ENCODE results near the gene BMP3. TPM values are rescaled to one million over a fixed set of nuclear protein-coding genes. Genes with fewer than 3 reads are reported as not detected.
"Not testable (repeated sequence)": the region's sequence is repeated elsewhere in the genome, so short reads cannot be mapped to it uniquely, and the experiment has no call there.

The BMP3 gene
- total RNA-seq, 1 donor from 2014 or later = 0.25 TPM

- no peak for DNase-seq (ENCODE audit: extremely low spot score in 2 of 2)
- no peaks in the 10 kb centered on the region for H3K27me3 ChIP-seq
- intact Hi-C loops (cut with DNase I) = no loop called here
- no peaks in the 10 kb centered on the region for H3K9me3 ChIP-seq
- no peak overlapping the region for H3K4me3 ChIP-seq
- no peaks in the 10 kb centered on the region for H3K36me3 ChIP-seq
- no peaks in the 10 kb centered on the region for H3K4me1 ChIP-seq
- no peak overlapping the region for H3K27ac ChIP-seq
- TF ChIP-seq POLR2AphosphoS5 (IDR thresholded peaks at IDR 0.05; ENCODE audit: insufficient read depth in 1 of 2, low read depth in 1 of 2) (no peak), CTCF (IDR thresholded peaks at IDR 0.05) (no peak), POLR2A (IDR thresholded peaks at IDR 0.05) (no peak)
These were observed 26.9 kb upstream of the BMP3 start for GRCh38 chr4:81003597-81004111.

DNA sequence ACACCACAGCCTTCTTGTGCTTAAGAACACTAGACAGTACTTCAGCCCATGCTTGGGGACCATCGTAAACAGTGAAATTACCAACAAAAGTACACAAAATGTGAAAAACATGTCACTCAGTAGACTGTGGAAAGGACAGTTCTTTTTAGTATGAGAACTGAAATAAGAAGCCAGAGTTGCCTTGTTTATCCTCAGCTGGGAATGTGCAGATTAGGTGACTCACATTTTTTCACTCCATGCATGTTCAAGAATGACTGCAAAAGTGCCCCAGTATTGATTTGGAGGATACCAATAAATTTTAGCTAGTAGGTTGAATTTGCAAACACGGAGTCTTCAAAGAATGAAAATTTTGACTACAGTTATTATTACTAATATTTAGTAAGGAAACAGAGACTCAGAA, 23.1 kb upstream of the BMP3 start:
- Histone ChIP-seq H3K4me3 (no peak overlapping the region), H3K9me3 (no peaks in the 10 kb centered on the region), H3K27me3 (no peaks in the 10 kb centered on the region), H3K36me3 (no peaks in the 10 kb centered on the region), H3K4me1 (no peaks in the 10 kb centered on the region), H3K27ac (no peak overlapping the region)
- TF ChIP-seq POLR2A (IDR thresholded peaks at IDR 0.05) (no peak), POLR2AphosphoS5 (IDR thresholded peaks at IDR 0.05; ENCODE audit: insufficient read depth in 1 of 2, low read depth in 1 of 2) (no peak), CTCF (IDR thresholded peaks at IDR 0.05) (no peak)
- intact Hi-C loops (cut with DNase I) = no loop called here
- no peak for DNase-seq (ENCODE audit: extremely low spot score in 2 of 2)

- H3K36me3 ChIP-seq; H3K4me3 ChIP-seq; DNase-seq (ENCODE audit: extremely low spot score in 2 of 2); H3K27me3 ChIP-seq; intact Hi-C loops (cut with DNase I); H3K27ac ChIP-seq; H3K4me1 ChIP-seq; H3K9me3 ChIP-seq: not testable (repeated sequence)
These were observed 13.9 kb upstream of the BMP3 start for GRCh38 chr4:81016566-81016965.

DNA sequence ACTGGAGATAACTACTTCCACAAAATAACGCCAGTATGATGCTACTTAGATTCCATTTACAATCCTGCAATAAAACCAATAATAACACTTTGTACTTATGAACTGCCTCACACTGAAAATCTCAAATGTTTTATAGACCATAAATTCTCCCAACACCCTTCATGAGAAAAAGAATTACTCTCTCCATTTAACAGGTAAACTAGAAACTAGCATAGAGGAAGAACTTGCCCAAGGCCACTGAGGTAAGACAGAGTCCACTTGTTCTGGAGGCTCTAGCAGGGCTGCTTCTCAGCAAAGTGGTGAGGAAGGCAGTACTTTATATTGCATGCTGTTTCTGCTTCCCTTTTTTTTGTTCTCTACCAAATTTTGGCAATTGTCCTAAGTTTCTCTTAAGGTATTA, 11.5 kb upstream of the BMP3 start:
- no peaks in the 10 kb centered on the region for H3K36me3 ChIP-seq
- DNase-seq (ENCODE audit: extremely low spot score in 2 of 2) = no peak
- intact Hi-C loops (cut with DNase I) = no loop called here

GRCh38 chr4:81021142-81021944, 9.2 kb upstream of the BMP3 start:
- no peak for DNase-seq (ENCODE audit: extremely low spot score in 2 of 2)
- intact Hi-C loops (cut with DNase I) = no loop called here

More for the DNA sequence above, 11.5 kb upstream of the BMP3 start:
- Histone ChIP-seq H3K9me3 (no peaks in the 10 kb centered on the region), H3K27ac (no peak overlapping the region), H3K4me1 (no peaks in the 10 kb centered on the region), H3K27me3 (no peaks in the 10 kb centered on the region), H3K4me3 (no peak overlapping the region)
- TF ChIP-seq POLR2AphosphoS5 (IDR thresholded peaks at IDR 0.05; ENCODE audit: insufficient read depth in 1 of 2, low read depth in 1 of 2) (no peak), POLR2A (IDR thresholded peaks at IDR 0.05) (no peak), CTCF (IDR thresholded peaks at IDR 0.05) (no peak)

More at GRCh38 chr4:81021142-81021944, 9.2 kb upstream of the BMP3 start:
- Histone ChIP-seq H3K4me1 (no peaks in the 10 kb centered on the region), H3K4me3 (no peak overlapping the region), H3K36me3 (no peaks in the 10 kb centered on the region), H3K9me3 (no peaks in the 10 kb centered on the region), H3K27me3 (no peaks in the 10 kb centered on the region), H3K27ac (no peak overlapping the region)
- TF ChIP-seq POLR2A (IDR thresholded peaks at IDR 0.05) (no peak), POLR2AphosphoS5 (IDR thresholded peaks at IDR 0.05; ENCODE audit: insufficient read depth in 1 of 2, low read depth in 1 of 2) (no peak), CTCF (IDR thresholded peaks at IDR 0.05) (no peak)
